Neural progenitor cell (in vitro differentiated cells): ENCODE measurements around the gene PDE11A.

Experiments
- EZH2 ChIP-seq: fragments of 200-600 bp; sonication (generic); IDR thresholded peaks from 2 replicates; pipeline ENCODE4 v1.6.1; 2017; ENCODE audit warnings: antibody characterized with exemption, mild to moderate bottlenecking, moderate library complexity
- EZH2phosphoT487 ChIP-seq: fragments of 200-600 bp; sonication (generic); IDR thresholded peaks from 2 replicates; pipeline ENCODE4 v1.6.1; 2017; ENCODE audit warnings: antibody characterized with exemption
- TF ChIP-seq, protein P1 (sequence below): fragments of 200-600 bp; sonication (generic); IDR thresholded peaks from 2 replicates; pipeline ENCODE4 v1.5.1; 2017; ENCODE audit warnings: antibody characterized with exemption, mild to moderate bottlenecking

- TF ChIP-seq, protein P1, sequence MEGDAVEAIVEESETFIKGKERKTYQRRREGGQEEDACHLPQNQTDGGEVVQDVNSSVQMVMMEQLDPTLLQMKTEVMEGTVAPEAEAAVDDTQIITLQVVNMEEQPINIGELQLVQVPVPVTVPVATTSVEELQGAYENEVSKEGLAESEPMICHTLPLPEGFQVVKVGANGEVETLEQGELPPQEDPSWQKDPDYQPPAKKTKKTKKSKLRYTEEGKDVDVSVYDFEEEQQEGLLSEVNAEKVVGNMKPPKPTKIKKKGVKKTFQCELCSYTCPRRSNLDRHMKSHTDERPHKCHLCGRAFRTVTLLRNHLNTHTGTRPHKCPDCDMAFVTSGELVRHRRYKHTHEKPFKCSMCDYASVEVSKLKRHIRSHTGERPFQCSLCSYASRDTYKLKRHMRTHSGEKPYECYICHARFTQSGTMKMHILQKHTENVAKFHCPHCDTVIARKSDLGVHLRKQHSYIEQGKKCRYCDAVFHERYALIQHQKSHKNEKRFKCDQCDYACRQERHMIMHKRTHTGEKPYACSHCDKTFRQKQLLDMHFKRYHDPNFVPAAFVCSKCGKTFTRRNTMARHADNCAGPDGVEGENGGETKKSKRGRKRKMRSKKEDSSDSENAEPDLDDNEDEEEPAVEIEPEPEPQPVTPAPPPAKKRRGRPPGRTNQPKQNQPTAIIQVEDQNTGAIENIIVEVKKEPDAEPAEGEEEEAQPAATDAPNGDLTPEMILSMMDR, result no peak
- TF ChIP-seq EZH2phosphoT487 (no peak), EZH2 (no peak)
Observed at GRCh38 chr2:177682006-177682405, 390.6 kb downstream of the PDE11A start.
